HepG2 (cell line): ENCODE data around the gene STYX. TPM values are rescaled to one million over a fixed set of nuclear protein-coding genes. Genes with fewer than 3 reads are reported as not detected.
A peak's percentile ranks its signal among the peaks of the same experiment; 100 is the strongest.

Experiments
- ISL2 ChIP-seq: sonication (generic); formaldehyde crosslinking; IDR thresholded peaks from 2 replicates; pipeline ENCODE4 v1.5.0; 2020; ENCODE audit warnings: missing genetic modification reagents
- JUN ChIP-seq: sonication (generic); formaldehyde crosslinking; IDR thresholded peaks from 2 replicates; pipeline ENCODE4 v1.4.0; 2020; ENCODE audit warnings: mild to moderate bottlenecking, missing genetic modification reagents
- RXRB ChIP-seq: IDR thresholded peaks from 2 replicates; pipeline ENCODE4 v1.6.1; 2016; ENCODE audit warnings: borderline replicate concordance, missing genetic modification reagents, missing compliant biosample characterization
- SRY ChIP-seq: sonication (generic); formaldehyde crosslinking; IDR thresholded peaks from 2 replicates; pipeline ENCODE4 v1.8.0; 2022; ENCODE audit warnings: mild to moderate bottlenecking, missing genetic modification reagents
- YY1 ChIP-seq: IDR thresholded peaks from 2 replicates; pipeline ENCODE4 v1.6.1; 2011; ENCODE audit warnings: low read length, low read depth, moderate library complexity, mild to moderate bottlenecking; ENCODE audit not compliant: insufficient read depth, insufficient replicate concordance
- ZBTB42 ChIP-seq: sonication (generic); formaldehyde crosslinking; IDR thresholded peaks from 2 replicates; pipeline ENCODE4 v1.5.0; 2020; ENCODE audit warnings: mild to moderate bottlenecking, missing genetic modification reagents
- ZNF24 ChIP-seq: fragments of 450-650 bp; IDR thresholded peaks from 2 replicates; pipeline ENCODE4 v1.6.1; 2017; ENCODE audit warnings: antibody characterized with exemption, mild to moderate bottlenecking
- ZNF263 ChIP-seq: sonication (generic); formaldehyde crosslinking; IDR thresholded peaks from 2 replicates; pipeline ENCODE4 v1.4.0; 2020; ENCODE audit warnings: missing genetic modification reagents
- ZNF382 ChIP-seq: sonication (generic); formaldehyde crosslinking; IDR thresholded peaks from 2 replicates; pipeline ENCODE4 v1.5.0; 2020; ENCODE audit warnings: missing genetic modification reagents, mild to moderate bottlenecking, borderline replicate concordance
- ZNF441 ChIP-seq: sonication (generic); formaldehyde crosslinking; IDR thresholded peaks from 2 replicates; pipeline ENCODE4 v1.7.0; 2021; ENCODE audit warnings: missing genetic modification reagents, borderline replicate concordance
- ZNF556 ChIP-seq: sonication (generic); formaldehyde crosslinking; IDR thresholded peaks from 2 replicates; pipeline ENCODE4 v1.4.0; 2020; ENCODE audit warnings: mild to moderate bottlenecking, missing genetic modification reagents, borderline replicate concordance
- ZNF782 ChIP-seq: sonication (generic); formaldehyde crosslinking; IDR thresholded peaks from 2 replicates; pipeline ENCODE4 v1.4.0; 2020; ENCODE audit warnings: missing genetic modification reagents, mild to moderate bottlenecking, borderline replicate concordance
- ZSCAN30 ChIP-seq: sonication (generic); formaldehyde crosslinking; IDR thresholded peaks from 2 replicates; pipeline ENCODE4 v1.5.0; 2020; ENCODE audit warnings: mild to moderate bottlenecking, missing genetic modification reagents
- polyA plus RNA-seq, 8 experiments: library from polyadenylated mRNA; depleted of rRNA in 3 of 8; stranded (reverse) in 7 of 8; unstranded in 1 of 8; fragments of >200 nt; fragmentation: Illumina TruSeq in 4 of 8; extraction: Trizol in 4 of 8; gene quantifications; 2 replicates each; pipeline versions ENCODE4 v1.2.1 to v1.2.3, GENCODE V29; 2011 to 2016; ENCODE audit warnings: low read depth in 4 of 8, missing spikeins in 1 of 8, mixed read lengths in 1 of 8; ENCODE audit not compliant: insufficient read depth in 1 of 8
- total RNA-seq, 5 experiments: library from RNA; depleted of rRNA; stranded (reverse); fragments of >200 nt; fragmentation: Illumina TruSeq; extraction: Trizol; gene quantifications; 2 replicates each; pipeline ENCODE4 v1.2.3, GENCODE V29; 2016; ENCODE audit warnings: low read depth in 1 of 5
- TF ChIP-seq, protein P1 (sequence below): sonication (generic); formaldehyde crosslinking; IDR thresholded peaks from 2 replicates; pipeline ENCODE4 v1.5.0; 2020; ENCODE audit warnings: mild to moderate bottlenecking, missing genetic modification reagents, borderline replicate concordance
- TF ChIP-seq, protein P2 (sequence below), 2 experiments: fragments of 450-650 bp in 1 of 2; sonication (generic) in 1 of 2; formaldehyde crosslinking; IDR thresholded peaks; 2 replicates each; pipeline versions ENCODE4 v1.5.0 to v1.8.0; 2020 to 2022; ENCODE audit warnings: mild to moderate bottlenecking in 1 of 2, missing genetic modification reagents in 1 of 2
- TF ChIP-seq, protein P3 (sequence below): sonication (generic); formaldehyde crosslinking; IDR thresholded peaks from 2 replicates; pipeline ENCODE4 v1.9.0; 2021; ENCODE audit warnings: missing genetic modification reagents, borderline replicate concordance
- TF ChIP-seq, protein P4 (sequence below): sonication (generic); formaldehyde crosslinking; IDR thresholded peaks from 2 replicates; pipeline ENCODE4 v1.5.0; 2020; ENCODE audit warnings: missing genetic modification reagents, mild to moderate bottlenecking, borderline replicate concordance

Gene STYX
- total and polyA plus RNA-seq, 2 of the 13 experiments (the other 11 are each of a cell fraction or from before 2014, with no cell fraction given): 6.6 to 10.9 TPM

DNA sequence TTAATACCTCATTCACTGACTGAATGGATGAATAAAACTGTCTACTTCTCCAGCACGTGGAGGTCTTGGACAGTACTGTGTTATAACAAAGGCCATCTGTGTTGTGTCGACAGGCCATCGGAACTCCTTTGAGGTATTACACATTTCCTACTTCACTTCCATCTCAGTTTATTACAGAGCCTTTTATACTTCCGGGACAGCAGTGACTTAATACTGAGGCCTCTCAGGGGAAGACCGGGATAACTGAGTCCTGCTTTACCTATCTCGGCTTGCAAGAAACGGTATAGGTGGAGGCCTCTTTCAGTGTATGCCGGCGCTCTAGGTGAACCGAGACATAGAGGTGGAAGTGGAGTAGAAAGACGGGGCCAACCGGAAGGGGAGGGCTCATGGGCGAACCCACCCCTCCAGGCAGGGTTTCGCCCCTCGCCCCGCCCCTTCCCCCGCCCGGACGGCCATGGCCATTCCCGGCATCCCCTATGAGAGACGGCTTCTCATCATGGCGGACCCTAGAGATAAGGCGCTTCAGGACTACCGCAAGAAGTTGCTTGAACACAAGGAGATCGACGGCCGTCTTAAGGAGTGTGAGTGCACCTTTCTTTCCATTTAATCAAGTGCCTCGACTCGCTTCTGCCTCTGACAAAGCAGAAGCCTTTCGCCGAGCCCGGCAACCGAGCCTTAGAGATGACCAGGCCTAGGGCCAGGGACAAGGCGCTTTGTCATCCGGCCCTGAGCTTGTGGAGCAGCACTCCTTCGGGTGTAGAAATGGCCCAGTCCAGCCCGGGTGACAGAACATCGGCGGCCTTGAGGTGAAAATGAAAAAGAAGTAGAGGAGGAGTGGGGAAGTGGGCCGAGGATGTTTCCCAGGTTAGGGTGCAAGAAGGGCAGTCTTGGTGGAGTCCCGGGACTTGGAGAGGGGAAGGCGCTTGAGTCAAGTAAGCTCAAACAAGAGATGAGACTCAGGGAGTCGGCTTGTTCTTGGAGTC is 23.0 kb upstream of the STYX start, which contains the start of gene PSMC6 (continued):
- TF ChIP-seq, protein P1, sequence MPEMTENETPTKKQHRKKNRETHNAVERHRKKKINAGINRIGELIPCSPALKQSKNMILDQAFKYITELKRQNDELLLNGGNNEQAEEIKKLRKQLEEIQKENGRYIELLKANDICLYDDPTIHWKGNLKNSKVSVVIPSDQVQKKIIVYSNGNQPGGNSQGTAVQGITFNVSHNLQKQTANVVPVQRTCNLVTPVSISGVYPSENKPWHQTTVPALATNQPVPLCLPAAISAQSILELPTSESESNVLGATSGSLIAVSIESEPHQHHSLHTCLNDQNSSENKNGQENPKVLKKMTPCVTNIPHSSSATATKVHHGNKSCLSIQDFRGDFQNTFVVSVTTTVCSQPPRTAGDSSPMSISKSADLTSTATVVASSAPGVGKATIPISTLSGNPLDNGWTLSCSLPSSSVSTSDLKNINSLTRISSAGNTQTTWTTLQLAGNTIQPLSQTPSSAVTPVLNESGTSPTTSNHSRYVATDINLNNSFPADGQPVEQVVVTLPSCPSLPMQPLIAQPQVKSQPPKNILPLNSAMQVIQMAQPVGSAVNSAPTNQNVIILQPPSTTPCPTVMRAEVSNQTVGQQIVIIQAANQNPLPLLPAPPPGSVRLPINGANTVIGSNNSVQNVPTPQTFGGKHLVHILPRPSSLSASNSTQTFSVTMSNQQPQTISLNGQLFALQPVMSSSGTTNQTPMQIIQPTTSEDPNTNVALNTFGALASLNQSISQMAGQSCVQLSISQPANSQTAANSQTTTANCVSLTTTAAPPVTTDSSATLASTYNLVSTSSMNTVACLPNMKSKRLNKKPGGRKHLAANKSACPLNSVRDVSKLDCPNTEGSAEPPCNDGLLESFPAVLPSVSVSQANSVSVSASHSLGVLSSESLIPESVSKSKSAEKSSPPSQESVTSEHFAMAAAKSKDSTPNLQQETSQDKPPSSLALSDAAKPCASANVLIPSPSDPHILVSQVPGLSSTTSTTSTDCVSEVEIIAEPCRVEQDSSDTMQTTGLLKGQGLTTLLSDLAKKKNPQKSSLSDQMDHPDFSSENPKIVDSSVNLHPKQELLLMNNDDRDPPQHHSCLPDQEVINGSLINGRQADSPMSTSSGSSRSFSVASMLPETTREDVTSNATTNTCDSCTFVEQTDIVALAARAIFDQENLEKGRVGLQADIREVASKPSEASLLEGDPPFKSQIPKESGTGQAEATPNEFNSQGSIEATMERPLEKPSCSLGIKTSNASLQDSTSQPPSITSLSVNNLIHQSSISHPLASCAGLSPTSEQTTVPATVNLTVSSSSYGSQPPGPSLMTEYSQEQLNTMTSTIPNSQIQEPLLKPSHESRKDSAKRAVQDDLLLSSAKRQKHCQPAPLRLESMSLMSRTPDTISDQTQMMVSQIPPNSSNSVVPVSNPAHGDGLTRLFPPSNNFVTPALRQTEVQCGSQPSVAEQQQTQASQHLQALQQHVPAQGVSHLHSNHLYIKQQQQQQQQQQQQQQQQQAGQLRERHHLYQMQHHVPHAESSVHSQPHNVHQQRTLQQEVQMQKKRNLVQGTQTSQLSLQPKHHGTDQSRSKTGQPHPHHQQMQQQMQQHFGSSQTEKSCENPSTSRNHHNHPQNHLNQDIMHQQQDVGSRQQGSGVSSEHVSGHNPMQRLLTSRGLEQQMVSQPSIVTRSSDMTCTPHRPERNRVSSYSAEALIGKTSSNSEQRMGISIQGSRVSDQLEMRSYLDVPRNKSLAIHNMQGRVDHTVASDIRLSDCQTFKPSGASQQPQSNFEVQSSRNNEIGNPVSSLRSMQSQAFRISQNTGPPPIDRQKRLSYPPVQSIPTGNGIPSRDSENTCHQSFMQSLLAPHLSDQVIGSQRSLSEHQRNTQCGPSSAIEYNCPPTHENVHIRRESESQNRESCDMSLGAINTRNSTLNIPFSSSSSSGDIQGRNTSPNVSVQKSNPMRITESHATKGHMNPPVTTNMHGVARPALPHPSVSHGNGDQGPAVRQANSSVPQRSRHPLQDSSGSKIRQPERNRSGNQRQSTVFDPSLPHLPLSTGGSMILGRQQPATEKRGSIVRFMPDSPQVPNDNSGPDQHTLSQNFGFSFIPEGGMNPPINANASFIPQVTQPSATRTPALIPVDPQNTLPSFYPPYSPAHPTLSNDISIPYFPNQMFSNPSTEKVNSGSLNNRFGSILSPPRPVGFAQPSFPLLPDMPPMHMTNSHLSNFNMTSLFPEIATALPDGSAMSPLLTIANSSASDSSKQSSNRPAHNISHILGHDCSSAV: no peak
- TF ChIP-seq ZNF263 (CRISPR knock-in tag): no peak
- TF ChIP-seq, protein P2, sequence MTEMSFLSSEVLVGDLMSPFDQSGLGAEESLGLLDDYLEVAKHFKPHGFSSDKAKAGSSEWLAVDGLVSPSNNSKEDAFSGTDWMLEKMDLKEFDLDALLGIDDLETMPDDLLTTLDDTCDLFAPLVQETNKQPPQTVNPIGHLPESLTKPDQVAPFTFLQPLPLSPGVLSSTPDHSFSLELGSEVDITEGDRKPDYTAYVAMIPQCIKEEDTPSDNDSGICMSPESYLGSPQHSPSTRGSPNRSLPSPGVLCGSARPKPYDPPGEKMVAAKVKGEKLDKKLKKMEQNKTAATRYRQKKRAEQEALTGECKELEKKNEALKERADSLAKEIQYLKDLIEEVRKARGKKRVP (CRISPR knock-in tag; IDR thresholded peaks at IDR 0.05): peak in 1 of 2 experiments; percentile 57; a peak in 1 of 4 replicates
- no peak for TF ChIP-seq RXRB (CRISPR knock-in tag)
- TF ChIP-seq YY1: peak; percentile 95
- TF ChIP-seq ISL2: peak; percentile 56; the same call in 1 of the 2 replicates
- TF ChIP-seq ZNF782 (CRISPR knock-in tag): no peak; the same call in 1 of the 2 replicates
- no peak for TF ChIP-seq JUN
- TF ChIP-seq, protein P3, sequence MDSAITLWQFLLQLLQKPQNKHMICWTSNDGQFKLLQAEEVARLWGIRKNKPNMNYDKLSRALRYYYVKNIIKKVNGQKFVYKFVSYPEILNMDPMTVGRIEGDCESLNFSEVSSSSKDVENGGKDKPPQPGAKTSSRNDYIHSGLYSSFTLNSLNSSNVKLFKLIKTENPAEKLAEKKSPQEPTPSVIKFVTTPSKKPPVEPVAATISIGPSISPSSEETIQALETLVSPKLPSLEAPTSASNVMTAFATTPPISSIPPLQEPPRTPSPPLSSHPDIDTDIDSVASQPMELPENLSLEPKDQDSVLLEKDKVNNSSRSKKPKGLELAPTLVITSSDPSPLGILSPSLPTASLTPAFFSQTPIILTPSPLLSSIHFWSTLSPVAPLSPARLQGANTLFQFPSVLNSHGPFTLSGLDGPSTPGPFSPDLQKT (CRISPR knock-in tag): no peak
- TF ChIP-seq ZNF24: peak; percentile 11; the same call in 1 of the 2 replicates
- no peak; the same call in 1 of the 2 replicates for TF ChIP-seq SRY (CRISPR knock-in tag)
- no peak for TF ChIP-seq ZNF556 (CRISPR knock-in tag)
- peak; percentile 42; the same call in 1 of the 2 replicates for TF ChIP-seq ZNF441 (CRISPR knock-in tag)
- TF ChIP-seq ZBTB42 (CRISPR knock-in tag): no peak
- peak; percentile 38; the same call in 1 of the 2 replicates for TF ChIP-seq ZSCAN30 (CRISPR knock-in tag)
- TF ChIP-seq ZNF382 (CRISPR knock-in tag): no peak
- TF ChIP-seq, protein P4, sequence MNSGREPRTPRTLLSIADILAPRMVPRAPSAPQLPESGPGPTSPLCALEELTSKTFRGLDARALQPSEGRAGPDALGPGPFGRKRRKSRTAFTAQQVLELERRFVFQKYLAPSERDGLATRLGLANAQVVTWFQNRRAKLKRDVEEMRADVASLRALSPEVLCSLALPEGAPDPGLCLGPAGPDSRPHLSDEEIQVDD: 0 out of 2 replicates have a peak, but pooled peaks have one; percentile 45
